Measurements from ENCODE around the gene TOR1AIP2.

Gene TOR1AIP2

DNA sequence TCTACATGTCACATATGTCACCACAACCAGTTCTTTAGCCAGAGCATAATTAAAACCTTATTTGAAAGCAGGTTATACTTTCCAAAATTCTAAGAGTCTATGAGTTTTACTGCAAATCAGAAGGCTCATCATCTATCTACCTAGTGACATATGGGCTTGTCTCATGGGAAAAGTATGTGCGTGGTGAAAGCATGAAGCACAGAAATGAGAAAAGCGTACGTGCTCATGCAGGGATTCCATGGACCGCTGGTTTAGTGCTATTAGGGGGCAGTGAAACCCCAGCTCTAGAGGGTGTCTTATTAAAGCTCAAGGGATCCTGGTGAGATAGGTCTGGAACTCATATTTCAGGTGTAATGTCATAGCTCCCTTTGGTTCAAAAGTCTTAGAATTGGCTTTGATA, 84.3 kb downstream of the TOR1AIP2 start:
- H3K4me2 ChIP-seq (ENCODE audit: low read depth, low read length, poor library complexity, severe bottlenecking), result no peak overlapping the region
- no peak overlapping the region for H3K27ac ChIP-seq (ENCODE audit: low read depth, low read length)
- H4K20me1 ChIP-seq (ENCODE audit: low read depth, low read length), result no peaks in the 10 kb centered on the region
- no peak overlapping the region for H3K4me3 ChIP-seq (ENCODE audit: insufficient read depth, low read length, poor library complexity, severe bottlenecking)
- no peak for TF ChIP-seq CTCF (IDR thresholded peaks at IDR 0.05; ENCODE audit: insufficient read depth, low read length, poor library complexity, severe bottlenecking)
- no peak for TF ChIP-seq EZH2phosphoT487 (conservative IDR thresholded peaks at IDR 0.05; ENCODE audit: low read length)
- no peaks in the 10 kb centered on the region for H3F3A ChIP-seq (ENCODE audit: insufficient read depth)
- H2AFZ ChIP-seq (ENCODE audit: low read depth, low read length, severe bottlenecking), result no peak overlapping the region
- H3K79me2 ChIP-seq (ENCODE audit: insufficient read depth, low read length), result no peaks in the 10 kb centered on the region
- H3K27me3 ChIP-seq (ENCODE audit: low read length), result no peaks in the 10 kb centered on the region
- H3K9ac ChIP-seq (ENCODE audit: low read length), result no peak overlapping the region
- H3K36me3 ChIP-seq (ENCODE audit: low read length), result no peaks in the 10 kb centered on the region
- H3K9me2 ChIP-seq (replicated peaks; ENCODE audit: insufficient read depth, low read length), result no peaks in the 10 kb centered on the region
- no peaks in the 10 kb centered on the region for H3K9me3 ChIP-seq (ENCODE audit: insufficient read depth, low read length)

Measured in SU-DHL-6 (cell line).